GM15510 (cell line): ENCODE results near the gene SEC14L3.

Experiments used
- POLR2A ChIP-seq: IDR thresholded peaks from 3 replicates; pipeline ENCODE4 v1.6.1; 2011; ENCODE audit warnings: borderline replicate concordance; ENCODE audit not compliant: insufficient read length; ENCODE audit errors: extremely low read depth

Gene SEC14L3

DNA sequence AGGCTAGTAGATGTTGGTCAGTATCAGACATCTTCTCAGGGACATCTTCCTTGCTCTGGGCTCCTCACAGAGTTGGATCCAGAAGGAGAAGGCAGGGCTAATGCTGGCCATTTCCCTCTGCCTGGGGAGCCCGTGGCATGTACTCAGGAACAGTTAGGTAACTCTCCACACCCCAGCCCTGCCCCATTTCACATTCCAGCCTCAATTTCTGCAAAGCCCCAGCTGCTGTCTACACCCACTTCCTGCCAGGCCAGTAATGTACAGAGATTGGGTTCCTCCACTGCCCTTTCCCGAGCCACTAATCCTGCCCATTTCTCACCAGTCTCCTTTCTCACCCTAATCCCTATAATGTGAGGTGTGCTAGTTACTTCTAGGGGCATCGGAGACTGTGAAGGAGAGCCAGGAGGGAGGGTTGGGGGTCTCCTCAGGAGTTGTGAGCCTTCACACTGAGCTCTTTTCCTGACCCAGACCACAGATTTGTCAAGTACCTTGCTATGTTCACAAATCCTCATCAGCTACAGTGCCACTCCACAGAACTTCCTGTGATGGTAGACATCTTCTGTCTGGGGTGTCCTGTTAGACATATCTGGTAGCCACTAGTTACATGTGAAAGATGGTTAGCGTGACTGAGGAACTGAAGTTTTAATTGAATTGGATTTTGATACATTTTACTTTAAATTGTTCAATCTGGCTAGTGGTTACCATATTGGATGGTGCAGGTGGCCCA is 1.3 kb upstream of the SEC14L3 start:
- no peak for TF ChIP-seq POLR2A

DNA sequence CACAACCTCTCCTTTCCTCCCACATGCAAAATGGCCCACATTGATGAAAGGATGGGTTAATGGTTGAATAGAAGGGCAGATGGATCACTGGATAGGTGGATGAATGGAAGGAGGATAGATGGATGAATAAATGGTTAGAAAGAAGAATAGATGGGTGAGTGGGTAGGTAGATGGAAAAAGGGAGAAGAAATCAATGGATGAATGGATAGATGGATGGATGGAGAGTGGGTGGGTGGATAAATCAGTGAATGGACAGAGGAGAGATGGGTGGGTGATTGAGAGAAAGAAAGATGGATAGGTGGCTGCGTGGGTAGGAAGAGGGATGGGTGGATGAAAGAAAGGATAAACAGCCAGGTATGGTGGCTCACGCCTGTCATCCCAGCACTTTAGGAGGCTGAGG is 1.2 kb downstream of the SEC14L3 start:
- no peak for TF ChIP-seq POLR2A

DNA sequence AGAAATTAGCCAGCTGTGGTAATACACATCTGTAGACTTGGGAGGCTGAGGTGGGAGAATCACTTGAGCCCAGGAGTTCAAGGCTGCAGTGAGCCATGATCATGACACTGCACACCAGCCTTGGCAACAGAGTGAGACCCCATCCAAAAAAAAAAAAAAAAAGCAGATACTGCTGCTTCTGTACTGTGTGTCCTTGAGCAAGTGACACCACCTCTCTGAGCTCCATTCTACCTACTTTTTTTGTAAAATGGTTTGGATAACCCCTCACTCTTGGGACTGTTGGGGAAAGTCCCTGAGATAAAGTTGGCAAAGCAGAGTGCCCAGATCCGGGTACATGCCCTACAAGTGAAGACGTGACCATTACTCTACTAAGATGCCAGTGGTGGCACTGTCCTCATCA is 2.7 kb downstream of the SEC14L3 start:
- TF ChIP-seq POLR2A: no peak

DNA sequence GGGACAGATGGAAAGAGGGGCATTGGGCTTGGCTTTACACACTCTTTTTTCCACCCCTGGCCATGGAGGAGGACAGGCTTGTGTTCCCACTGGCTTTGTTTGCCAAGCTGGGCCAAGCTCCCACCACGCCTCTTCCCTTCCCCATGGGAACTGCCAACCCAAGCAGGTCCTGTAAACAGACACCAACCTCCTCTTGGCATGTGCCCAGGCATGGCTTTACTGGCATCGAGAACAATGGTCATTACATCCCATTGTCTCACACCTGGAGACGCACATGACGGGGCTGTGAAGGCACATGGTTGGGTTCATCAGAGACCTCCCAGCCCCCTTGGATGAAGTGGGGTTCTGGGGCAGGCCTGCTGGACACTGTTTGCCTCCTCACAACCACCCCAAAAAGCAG is 11.7 kb downstream of the SEC14L3 start:
- no peak for TF ChIP-seq POLR2A

DNA sequence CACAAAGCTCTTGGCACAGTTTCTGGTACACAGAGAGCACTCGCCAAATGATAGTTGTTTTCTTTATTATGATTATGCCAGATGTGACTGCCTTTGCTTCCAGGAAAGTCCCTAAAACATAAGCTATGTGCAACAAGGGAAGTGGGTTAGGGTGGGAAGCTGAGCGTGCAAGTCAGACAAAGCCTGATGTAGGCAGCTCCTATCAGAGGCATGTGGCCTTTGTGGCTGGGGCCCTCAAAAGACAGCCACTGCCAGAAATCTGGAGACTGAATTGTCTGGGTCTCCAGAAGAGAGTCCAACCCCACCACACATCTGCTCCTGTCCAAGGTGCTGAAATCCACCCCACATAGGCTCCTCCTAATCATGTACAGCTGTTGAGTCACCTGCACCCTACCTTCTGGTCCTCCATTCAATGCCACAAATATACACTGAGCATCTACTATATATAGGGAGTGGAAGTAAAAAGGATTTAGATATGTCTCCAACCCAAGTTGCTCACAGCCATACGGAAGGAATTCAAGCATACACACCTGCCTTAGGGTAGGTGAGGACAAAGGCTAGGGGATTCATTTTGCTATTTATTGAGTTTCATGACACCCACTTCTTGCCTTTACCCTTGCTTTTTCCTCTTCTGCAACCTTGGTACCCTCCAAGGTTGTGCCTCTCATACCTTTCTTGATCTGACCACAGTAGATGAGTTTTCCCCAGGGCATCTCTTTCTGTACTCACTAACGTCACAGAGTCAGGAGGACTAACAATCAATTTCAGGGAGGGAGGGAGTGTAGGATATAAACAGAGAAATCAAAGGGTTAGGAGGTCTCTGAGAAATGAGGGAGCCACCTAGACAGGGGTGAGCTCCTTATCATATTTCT is 12.4 kb downstream of the SEC14L3 start:
- no peak for TF ChIP-seq POLR2A

DNA sequence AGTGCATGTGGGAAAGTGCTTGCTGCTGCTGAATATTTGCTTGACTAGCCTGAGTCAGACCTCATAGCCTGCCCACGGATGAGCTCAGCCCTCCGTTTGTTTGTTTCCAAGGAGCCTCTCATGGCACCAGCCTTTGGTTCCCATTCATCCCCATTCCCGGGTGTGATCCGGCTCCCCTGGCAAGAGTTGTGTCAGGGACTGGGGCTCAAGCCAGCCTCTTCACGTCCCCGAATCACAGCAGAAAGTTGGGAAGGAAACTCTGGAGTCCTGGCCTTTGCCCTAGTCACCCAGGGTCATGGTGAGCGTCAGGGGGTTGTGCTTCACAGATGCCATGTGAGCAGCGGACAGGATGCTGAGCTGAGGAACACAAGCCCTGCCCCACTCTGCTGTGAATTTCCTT is 13.8 kb downstream of the SEC14L3 start:
- TF ChIP-seq POLR2A: no peak

DNA sequence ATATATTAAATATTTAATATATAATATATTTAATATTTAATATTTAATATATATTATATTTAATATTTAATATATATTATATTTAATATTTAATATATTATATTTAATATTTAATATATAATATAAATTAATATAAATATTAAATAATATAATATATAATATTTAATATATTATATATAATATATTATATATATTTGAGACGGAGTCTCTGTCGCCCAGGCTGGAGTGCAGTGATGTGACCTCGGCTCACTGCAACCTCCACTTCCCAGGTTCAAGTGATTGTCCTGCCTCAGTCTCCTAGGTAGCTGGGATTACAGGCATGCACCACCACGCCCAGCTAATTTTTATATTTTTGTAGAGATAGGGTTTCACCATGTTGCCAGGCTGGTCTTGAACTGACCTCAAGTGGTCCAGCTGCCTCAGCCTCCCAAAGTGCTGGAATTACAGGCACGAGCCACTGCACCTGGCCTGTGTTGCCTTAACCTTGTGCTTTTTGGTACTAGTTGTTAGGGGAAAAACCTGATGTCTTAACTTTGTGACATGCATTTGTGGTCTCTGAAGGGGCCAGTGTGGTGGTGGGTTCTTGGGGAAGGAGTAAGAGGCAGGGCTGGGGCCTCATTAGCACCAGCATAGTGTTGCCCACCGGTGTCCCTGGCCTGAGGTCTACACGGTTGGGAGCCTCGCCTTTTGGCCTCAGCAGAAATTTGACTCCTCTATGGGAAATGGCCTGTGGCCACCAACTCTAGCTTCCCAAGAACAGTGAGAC is 16.6 kb downstream of the SEC14L3 start:
- no peak for TF ChIP-seq POLR2A

DNA sequence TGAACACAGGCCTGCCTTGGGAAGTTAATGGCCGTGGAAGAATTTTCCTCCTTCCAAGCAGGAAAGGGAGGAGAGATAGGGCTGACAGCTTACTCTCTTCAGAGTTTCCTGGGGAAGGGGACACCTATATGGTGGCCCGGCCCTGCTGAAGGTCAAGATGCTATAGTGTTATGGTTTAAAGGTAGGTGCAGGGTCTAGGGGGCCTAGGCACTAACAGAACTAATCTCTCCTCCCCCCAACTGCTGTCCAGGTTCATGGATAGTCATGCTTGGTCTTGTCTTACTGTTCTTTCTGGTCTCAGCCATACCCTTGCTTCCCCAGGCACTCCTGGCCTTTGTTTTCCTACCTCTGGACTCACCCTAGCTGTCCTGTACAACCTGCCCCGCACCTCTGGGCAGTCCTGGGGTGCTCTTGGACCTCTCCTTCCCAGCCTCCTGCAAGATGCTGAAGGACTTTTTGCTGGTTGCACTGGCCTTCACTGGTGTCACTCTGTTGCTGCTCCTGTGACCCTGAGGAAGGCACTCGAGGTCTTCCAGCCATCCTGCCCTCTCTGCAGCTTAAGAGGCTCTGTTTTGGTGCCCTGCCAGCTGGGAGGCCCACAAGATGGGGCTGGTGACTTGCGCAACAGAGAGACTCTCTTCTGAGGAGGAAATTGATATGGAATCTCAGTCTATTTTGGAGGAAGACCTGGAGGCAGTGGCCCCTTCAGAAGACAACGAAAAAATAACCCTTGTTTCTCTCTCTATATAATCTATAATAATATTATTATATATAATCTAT is 17.9 kb downstream of the SEC14L3 start:
- TF ChIP-seq POLR2A: no peak

DNA sequence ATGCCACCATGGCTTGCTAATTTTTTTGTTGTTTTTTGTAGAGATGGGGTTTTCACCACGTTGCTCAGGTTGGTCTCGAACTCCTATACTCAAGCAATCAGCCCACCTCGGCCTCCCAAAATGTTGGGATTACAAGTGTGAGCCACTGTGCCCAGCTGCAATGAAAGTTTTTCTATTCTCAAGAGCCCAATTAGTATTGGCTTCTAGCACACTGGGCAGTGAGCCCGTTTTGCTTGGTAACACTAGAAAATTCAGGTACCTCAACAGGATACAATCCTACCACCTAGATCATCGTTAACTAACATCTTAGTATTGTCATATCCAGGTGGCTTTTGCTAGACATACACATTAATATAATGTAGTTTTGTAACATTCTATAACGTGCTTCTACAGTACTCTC is 19.0 kb downstream of the SEC14L3 start:
- no peak for TF ChIP-seq POLR2A

DNA sequence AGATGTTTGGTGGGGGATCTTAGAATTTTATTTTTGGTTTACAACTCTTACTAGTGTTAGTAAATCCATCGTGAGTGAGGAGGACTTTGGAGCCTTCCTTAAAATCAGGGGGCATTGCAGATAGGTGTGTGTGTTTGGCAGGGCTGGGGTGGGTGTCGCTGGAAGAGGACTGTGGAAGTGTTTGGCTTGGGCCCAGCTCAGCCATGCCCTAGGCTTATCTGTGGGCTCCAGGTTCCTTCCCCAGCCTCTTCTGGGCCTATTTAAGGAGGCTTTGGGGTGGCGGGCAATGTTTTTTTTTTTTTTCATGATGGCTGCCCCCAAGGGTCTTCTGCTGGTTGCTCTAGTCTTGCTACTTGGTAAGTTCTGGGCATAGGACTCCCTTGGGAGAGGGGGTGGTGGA is 24.2 kb downstream of the SEC14L3 start:
- TF ChIP-seq POLR2A: no peak

DNA sequence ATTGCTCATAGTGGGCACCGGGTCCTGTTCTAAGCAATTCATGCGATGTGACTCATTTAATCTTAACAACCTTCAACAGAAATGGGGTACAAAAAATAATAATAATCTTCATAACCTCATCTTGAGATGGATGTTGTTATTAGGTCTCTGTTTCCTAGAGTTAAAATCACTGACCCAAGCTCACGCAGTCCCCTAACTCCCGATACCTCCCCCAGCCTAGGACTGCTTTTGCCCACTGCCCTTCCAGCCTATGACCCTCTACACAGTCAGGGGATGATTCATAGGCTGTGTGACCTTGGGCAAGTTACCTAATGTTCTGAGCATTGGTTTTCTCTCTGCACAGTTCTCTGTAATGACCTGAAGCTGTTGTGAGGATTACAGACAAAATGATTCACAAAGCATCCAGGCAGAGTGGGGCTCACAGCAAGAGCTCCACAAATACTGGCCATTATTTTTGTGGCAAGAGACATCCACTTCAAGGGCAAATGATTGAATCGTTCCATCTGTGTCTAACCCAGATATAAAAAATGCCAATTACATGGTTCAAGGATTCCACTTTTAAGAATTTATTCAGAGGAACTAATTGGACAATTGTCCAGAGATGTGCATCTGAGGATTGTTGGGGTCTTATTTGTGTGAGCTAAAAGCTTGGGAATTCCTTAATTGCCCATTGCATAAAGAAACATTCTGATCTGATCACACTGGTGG is 26.2 kb downstream of the SEC14L3 start:
- TF ChIP-seq POLR2A: no peak

DNA sequence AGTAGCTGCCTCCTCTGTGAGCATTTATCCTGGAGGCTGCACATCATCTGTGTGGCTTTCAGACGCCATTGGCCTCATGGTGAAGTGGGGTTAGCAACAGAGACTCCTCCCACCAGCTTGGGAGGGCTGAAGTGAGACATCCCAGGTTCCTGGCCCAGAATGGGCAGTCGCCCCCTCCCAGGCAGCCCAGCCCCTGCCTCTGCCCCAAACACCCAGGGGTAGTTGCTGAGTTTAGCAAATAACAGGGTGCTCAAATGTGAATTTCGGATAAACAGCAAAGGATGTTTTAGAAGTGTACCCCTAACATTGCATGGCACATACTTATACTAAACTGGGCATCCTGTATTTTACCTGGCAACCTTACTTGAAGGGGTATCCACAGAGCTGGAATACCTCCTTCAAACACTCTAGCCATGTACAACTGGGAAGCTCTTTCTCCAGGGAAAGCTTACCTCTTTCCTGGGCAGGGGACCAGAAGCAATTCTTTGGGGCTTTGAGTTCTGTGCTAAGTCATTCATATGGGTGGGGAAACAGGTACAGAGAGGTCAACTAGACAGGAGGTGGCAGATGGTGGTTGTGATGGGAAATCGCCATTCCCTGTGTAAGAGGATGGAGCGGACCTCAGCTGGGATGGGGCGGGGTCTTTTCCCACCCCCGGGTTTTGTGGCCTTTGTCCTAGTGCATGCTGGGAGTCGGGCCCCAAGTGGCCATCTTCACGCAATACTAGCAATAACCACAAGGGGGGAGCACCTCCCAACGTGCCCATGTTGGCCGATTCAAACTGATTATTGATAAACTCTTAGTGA is 27.0 kb downstream of the SEC14L3 start:
- TF ChIP-seq POLR2A: no peak

DNA sequence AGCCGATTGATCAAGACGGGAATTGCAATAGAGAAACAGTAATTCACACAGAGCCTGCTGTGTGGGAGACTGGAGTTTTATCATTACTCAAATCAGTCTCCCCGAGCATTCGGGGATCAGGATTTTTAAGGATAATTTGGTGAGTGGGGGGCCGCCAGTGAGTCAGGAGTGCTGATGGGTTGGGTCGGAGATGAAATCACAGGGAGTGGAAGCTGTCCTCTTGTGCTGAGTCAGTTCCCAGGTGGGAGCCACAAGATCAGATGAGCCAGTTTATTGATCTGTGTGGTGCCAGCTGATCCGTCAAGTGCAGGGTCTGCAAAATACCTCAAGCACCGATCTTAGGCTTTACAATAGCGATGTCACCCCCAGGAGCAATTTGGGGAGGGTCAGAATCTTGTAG is 30.7 kb downstream of the SEC14L3 start:
- TF ChIP-seq POLR2A: no peak
